Measurements from ENCODE around the gene BAMBI. TPM values are rescaled to one million over a fixed set of nuclear protein-coding genes. Genes with fewer than 3 reads are reported as not detected.

The BAMBI gene
- total and polyA plus RNA-seq, 10 of the 15 experiments (the other 5 are each of a cell fraction or from before 2014, with no cell fraction given), result 0.03 to 0.18 (median 0.09) TPM; not detected in 6

DNA sequence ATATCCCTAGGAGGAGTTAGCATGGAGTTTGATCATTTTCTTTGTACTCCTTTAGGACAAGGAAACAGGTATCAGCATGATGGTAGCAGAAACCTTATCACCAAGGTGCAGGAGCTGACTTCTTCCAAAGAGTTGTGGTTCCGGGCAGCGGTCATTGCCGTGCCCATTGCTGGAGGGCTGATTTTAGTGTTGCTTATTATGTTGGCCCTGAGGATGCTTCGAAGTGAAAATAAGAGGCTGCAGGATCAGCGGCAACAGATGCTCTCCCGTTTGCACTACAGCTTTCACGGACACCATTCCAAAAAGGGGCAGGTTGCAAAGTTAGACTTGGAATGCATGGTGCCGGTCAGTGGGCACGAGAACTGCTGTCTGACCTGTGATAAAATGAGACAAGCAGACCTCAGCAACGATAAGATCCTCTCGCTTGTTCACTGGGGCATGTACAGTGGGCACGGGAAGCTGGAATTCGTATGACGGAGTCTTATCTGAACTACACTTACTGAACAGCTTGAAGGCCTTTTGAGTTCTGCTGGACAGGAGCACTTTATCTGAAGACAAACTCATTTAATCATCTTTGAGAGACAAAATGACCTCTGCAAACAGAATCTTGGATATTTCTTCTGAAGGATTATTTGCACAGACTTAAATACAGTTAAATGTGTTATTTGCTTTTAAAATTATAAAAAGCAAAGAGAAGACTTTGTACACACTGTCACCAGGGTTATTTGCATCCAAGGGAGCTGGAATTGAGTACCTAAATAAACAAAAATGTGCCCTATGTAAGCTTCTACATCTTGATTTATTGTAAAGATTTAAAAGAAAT lies 4.8 kb downstream of the BAMBI start:
- no peak for FAIRE-seq

More for the DNA sequence above, 4.8 kb downstream of the BAMBI start:
- RAD21 ChIA-PET (ENCODE audit: unreplicated experiment), result interaction anchor here (0.7 kb wide), 1 partner anchor 309 kb away, joined by 3 read pairs; no protein-coding TSS in a partner anchor
- SMC1A ChIA-PET (ENCODE audit: uncharacterized antibody, unreplicated experiment), result interaction anchor here (1.3 kb wide), 1 partner anchor 20 kb away, joined by 3 read pairs; no protein-coding TSS in a partner anchor
- DNase-seq (ENCODE audit: low read depth, low spot score) (no peak), ATAC-seq (no peak)
- Histone ChIP-seq H3K9ac (ENCODE audit: control insufficient read depth, insufficient read depth, low read length) (no peak overlapping the region), H2AFZ (ENCODE audit: control insufficient read depth, low read depth, low read length) (no peak overlapping the region), H4K20me1 (ENCODE audit: control insufficient read depth, insufficient read depth) (no peaks in the 10 kb centered on the region; the same call in 1 of the 2 replicates), H3K27me3 (replicated peaks in 1 of 2; ENCODE audit: control insufficient read depth in 2 of 2, insufficient read depth in 2 of 2, low read length in 1 of 2) (peaks cover 15 to 23% of the 10 kb centered on the region in 2 experiments), H3K27ac (ENCODE audit: control insufficient read depth, insufficient read depth) (no peak overlapping the region), H3K9me3 (replicated peaks; ENCODE audit: control insufficient read depth, insufficient read depth, low read length) (no peaks in the 10 kb centered on the region), H3K4me2 (ENCODE audit: control insufficient read depth, insufficient read depth) (no peak overlapping the region), H3K4me3 (no peak overlapping the region), H3K4me1 (ENCODE audit: control insufficient read depth, insufficient read depth, low read length) (no peaks in the 10 kb centered on the region; the same call in 1 of the 2 replicates), H3K36me3 (ENCODE audit: control insufficient read depth in 2 of 2, insufficient read depth in 2 of 2, low read length in 1 of 2) (no peaks in the 10 kb centered on the region), H3K79me2 (ENCODE audit: control insufficient read depth, insufficient read depth, low read length) (no peaks in the 10 kb centered on the region)
- WGBS (ENCODE audit: insufficient coverage, insufficient replicate concordance, low lambda C conversion rate, missing lambda C conversion rate), result 45% methylated on average over 14 of the region's 14 CpGs
- POLR2A ChIA-PET, result no interaction called here
- TF ChIP-seq PBX3 (IDR thresholded peaks at IDR 0.05; ENCODE audit: insufficient replicate concordance, low read depth, low read length), result no peak
- TF ChIP-seq RFX5 (IDR thresholded peaks at IDR 0.05; ENCODE audit: low read depth, low read length), result no peak
- no peak for TF ChIP-seq SP1 (IDR thresholded peaks at IDR 0.05; ENCODE audit: low read depth, low read length)
- no peak for TF ChIP-seq CEBPZ (IDR thresholded peaks at IDR 0.05; ENCODE audit: low read depth, low read length)
- CTCF ChIA-PET, result no interaction called here
- intact Hi-C loops (cut with micrococcal nuclease; ENCODE audit: unreplicated experiment) (no loop called here), in situ Hi-C loops (cut with MboI) (no loop called here)
- no TSS peak for BruUV-seq (replicated peaks)

Data from GM12878 (cell line).